Psoas muscle (tissue), 8 donors: ENCODE data around the gene TMEM74B. TPM values are rescaled to one million over a fixed set of nuclear protein-coding genes. Genes with fewer than 3 reads are reported as not detected.

Experiments
- ATAC-seq, 4 donors: fragments of 200-7000 bp; cut with Tn5 transposase; one replicate each; pipeline ENCODE4 v1.9.1; 2020; ENCODE audit warnings: moderate library complexity in 3 of 4, mild to moderate bottlenecking in 2 of 4
- DNase-seq, 2 donors: peaks; one replicate each; pipeline ENCODE4 v3.0.0-alpha.2; 2020
- H3K27ac ChIP-seq: fragments of 200-600 bp; one replicate; pipeline ENCODE4 v1.8.0; 2022
- H3K27me3 ChIP-seq, 3 donors: fragments of 200-600 bp in 1 of 3; one replicate each; pipeline versions ENCODE4 v1.6.1 to v1.8.0; 2013 to 2022; ENCODE audit warnings: low read length in 2 of 3, mild to moderate bottlenecking in 2 of 3, moderate library complexity in 1 of 3; ENCODE audit not compliant: insufficient read depth in 3 of 3
- H3K36me3 ChIP-seq, 2 donors: fragments of 200-600 bp in 1 of 2; one replicate each; pipeline versions ENCODE4 v1.6.1 to v1.8.0; 2013 to 2022; ENCODE audit warnings: low read depth in 1 of 2, mild to moderate bottlenecking in 1 of 2, moderate library complexity in 1 of 2; ENCODE audit not compliant: insufficient read depth in 1 of 2
- H3K4me1 ChIP-seq: fragments of 200-600 bp; one replicate; pipeline ENCODE4 v1.8.0; 2022
- H3K4me3 ChIP-seq: fragments of 200-600 bp; one replicate; pipeline ENCODE4 v1.8.0; 2022; ENCODE audit warnings: mild to moderate bottlenecking
- H3K9me3 ChIP-seq: fragments of 200-600 bp; one replicate; pipeline ENCODE4 v1.8.0; 2022
- WGBS, 3 donors: extraction: QIAGEN DNeasy Blood & Tissue Kit; methylation state at CpG; one replicate each; pipeline versions ENCODE4 v1.1.6 to v1.1.7; 2013; 5-methylcytosine and 5-hydroxymethylcytosine counted together
- intact Hi-C, 2 donors: fragments of 100-400 bp; cut with DNase I; formaldehyde crosslinking; loops; one replicate each; pipeline versions ENCODE4 v1.11.0 to v1.14.2; 2022
- polyA plus RNA-seq, 3 donors: library from polyadenylated mRNA; stranded (reverse); fragments of 200-250 nt; gene quantifications; one replicate each; pipeline ENCODE4 v1.2.3, GENCODE V29; 2013
- total RNA-seq, 4 donors: library from RNA; stranded (reverse); fragmentation: NEBNext Ultra II Directional in 2 of 4; extraction: Animal tissue kit (Norgen Biotek cat#: 25700) in 2 of 4; gene quantifications; one replicate each; pipeline versions ENCODE4 v1.2.1 to v1.2.4, GENCODE V29; 2021 to 2023
- TF ChIP-seq, protein P1 (sequence below): fragments of 200-600 bp; IDR thresholded peaks from one replicate; pipeline ENCODE4 v1.8.0; 2022; ENCODE audit warnings: antibody characterized with exemption
- donor health status: healthy with polysubstance abuse.
- donor health status: DM: no; HTN: no; CAD: no; lungs with moderate emphysema.
- donor health status: Bipolar disorder and iron deficiency.
- donor health status: healthy.
- donor health status: DM: yes; HTN: yes; CAD: no.
- donor health status: DM: no; HTN: no; CAD: no.
- donor health status: DM: no; HTN: no; CAD: no.
- donor health status: DM: yes; HTN: yes; CAD: no.

The TMEM74B gene
- total and polyA plus RNA-seq, 7 donors: 0.22 to 2.1 (median 0.67) TPM

DNA sequence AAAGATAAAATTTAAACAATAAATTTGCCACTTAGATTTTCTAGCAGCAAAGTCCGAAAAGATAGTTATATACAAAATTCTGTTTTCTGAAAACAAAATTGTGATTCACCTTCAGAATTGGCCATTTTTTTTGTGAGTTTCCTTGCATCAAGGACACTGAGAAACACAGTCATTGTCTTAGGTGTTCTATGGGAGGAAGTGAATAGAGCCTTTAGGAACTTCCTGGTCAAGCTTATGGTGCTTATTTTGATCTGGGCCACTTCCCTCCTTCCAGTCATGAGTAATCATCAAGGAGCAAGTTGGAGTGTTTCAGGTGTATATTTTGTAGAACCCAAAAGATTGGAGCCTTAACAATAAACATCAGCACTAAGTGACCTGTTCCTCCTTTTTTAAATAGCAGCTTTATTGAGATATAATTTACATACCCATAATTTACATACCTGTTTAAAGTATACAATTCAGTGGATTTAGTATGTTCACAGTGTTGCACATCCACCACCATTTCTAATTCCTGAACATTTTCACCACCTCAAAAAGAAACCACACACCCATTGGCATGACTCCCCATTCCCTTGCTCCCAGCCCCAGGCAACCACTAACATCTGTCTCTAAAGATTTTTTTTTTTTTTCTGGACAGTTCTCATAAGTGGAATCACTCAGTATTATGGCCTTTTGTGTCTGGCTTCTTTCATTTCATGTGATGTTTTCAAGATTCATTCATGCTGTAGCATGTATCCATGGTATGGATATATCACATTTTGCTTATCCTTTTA lies 17.6 kb downstream of the TMEM74B start:
- DNase-seq: no peak
- TF ChIP-seq, protein P1, sequence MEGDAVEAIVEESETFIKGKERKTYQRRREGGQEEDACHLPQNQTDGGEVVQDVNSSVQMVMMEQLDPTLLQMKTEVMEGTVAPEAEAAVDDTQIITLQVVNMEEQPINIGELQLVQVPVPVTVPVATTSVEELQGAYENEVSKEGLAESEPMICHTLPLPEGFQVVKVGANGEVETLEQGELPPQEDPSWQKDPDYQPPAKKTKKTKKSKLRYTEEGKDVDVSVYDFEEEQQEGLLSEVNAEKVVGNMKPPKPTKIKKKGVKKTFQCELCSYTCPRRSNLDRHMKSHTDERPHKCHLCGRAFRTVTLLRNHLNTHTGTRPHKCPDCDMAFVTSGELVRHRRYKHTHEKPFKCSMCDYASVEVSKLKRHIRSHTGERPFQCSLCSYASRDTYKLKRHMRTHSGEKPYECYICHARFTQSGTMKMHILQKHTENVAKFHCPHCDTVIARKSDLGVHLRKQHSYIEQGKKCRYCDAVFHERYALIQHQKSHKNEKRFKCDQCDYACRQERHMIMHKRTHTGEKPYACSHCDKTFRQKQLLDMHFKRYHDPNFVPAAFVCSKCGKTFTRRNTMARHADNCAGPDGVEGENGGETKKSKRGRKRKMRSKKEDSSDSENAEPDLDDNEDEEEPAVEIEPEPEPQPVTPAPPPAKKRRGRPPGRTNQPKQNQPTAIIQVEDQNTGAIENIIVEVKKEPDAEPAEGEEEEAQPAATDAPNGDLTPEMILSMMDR: no peak
- intact Hi-C loops: no loop called here
- Histone ChIP-seq H3K27ac (no peak overlapping the region), H3K9me3 (no peaks in the 10 kb centered on the region), H3K4me1 (no peaks in the 10 kb centered on the region), H3K27me3 (no peaks in the 10 kb centered on the region), H3K4me3 (no peak overlapping the region), H3K36me3 (peaks cover 23 to 100% of the 10 kb centered on the region in 2 donors)
- 91 to 94% (median 91%) methylated on average over 1 of the region's 1 CpG for WGBS, 3 donors
- ATAC-seq: no peak

DNA sequence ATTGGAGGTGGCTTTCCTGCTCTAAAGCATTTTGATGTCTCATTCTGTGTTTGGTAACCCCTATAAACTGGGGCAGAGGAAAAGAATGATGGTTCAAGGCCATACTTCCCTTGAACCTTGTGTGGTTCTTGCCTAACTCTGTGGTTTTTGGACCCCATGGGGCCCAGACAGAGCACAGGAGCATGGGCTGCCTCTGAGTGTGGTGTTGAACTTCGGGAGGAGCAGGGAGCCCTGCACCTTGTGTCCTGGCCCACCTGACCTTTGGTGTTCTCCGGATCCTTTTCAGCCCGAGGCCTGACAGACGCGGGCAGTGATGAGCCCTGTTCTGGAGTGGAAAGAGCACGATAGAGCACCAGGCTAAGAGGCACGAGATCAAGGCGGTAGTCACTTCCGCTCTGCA lies 18.8 kb downstream of the TMEM74B start:
- DNase-seq (no peak), ATAC-seq (no peak)
- TF ChIP-seq, protein P1: no peak
- WGBS, 3 donors: 96 to 97% (median 96%) methylated on average over 9 of the region's 9 CpGs
- no peak overlapping the region for H3K4me3 ChIP-seq
- peaks cover 19 to 99% of the 10 kb centered on the region in 2 donors for H3K36me3 ChIP-seq
- H3K9me3 ChIP-seq: no peaks in the 10 kb centered on the region
- no peak overlapping the region for H3K27ac ChIP-seq
- no peaks in the 10 kb centered on the region for H3K4me1 ChIP-seq
- no peaks in the 10 kb centered on the region for H3K27me3 ChIP-seq
- intact Hi-C loops: no loop called here

DNA sequence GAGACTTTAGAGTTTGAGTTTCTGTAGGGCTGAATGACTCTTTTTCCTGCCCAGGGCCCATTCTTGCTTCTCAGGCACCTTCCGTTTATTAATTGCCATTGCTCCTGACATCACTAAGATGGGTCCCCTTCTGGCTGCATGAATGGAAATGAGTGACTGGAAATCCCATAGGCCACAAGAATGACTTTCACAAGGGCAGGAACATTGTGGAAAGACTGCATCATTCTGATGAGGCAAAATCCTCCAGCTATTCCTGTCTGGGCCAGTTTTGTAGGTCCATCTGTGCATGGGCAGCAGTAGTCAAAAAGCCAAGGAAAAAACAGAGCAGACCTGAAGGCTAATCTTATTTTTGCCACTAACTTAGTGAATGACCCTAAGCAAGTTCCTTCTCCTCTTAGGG lies 19.3 kb downstream of the TMEM74B start:
- H3K4me1 ChIP-seq: no peaks in the 10 kb centered on the region
- no peaks in the 10 kb centered on the region for H3K9me3 ChIP-seq
- 89 to 96% (median 94%) methylated on average over 1 of the region's 1 CpG for WGBS, 3 donors
- no peak overlapping the region for H3K4me3 ChIP-seq
- ATAC-seq (no peak), DNase-seq (no peak)
- no peaks in the 10 kb centered on the region for H3K27me3 ChIP-seq
- intact Hi-C loops: no loop called here
- H3K27ac ChIP-seq: no peak overlapping the region
- TF ChIP-seq, protein P1: no peak
- H3K36me3 ChIP-seq: peaks cover 19 to 99% of the 10 kb centered on the region in 2 donors

DNA sequence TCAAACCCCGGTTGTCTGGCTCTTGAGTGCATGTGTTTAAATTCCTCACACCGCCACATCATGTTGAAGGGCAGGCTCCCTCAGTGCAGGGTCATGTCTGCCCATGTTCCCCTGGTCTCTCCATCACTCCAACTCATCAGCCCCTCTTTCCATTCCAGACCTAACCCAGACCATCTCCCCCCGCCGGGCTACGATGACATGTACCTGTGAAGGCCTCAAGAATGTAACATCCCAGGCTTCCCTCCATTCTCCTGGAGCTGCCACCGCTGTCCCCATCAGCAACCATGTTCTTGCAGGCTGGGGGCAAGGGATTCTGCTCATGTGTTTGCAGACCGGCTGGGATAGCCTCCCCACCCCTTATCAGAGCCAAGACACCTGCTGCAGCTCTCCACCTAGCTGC lies 19.9 kb downstream of the TMEM74B start:
- Histone ChIP-seq H3K9me3 (no peaks in the 10 kb centered on the region), H3K27me3 (no peaks in the 10 kb centered on the region), H3K4me3 (no peak overlapping the region), H3K36me3 (peaks cover 19 to 99% of the 10 kb centered on the region in 2 donors), H3K4me1 (no peaks in the 10 kb centered on the region), H3K27ac (no peak overlapping the region)
- intact Hi-C loops: no loop called here
- 94 to 98% (median 95%) methylated on average over 7 of the region's 7 CpGs for WGBS, 3 donors
- TF ChIP-seq, protein P1: no peak
- no peak for ATAC-seq
- no peak for DNase-seq

DNA sequence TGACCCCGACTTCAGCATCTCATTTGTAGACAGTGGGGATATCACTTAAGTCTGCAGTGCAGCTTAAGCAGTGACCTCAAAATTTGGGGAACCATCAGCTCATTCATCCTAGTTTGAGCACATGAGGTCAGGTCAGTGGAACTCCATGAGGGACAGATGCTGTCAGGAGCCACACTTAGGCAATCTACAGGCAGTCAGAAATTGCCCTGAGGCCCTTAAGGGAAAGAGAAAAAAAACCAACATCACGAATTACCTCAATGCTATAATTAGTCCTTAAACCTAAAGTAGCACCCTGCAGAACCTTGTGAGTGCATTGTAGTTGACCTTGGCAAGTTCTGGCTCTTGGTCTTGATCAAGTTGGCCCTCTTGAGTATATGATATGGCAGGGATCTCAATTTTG lies 21.1 kb downstream of the TMEM74B start:
- Histone ChIP-seq H3K27ac (no peak overlapping the region), H3K4me3 (no peak overlapping the region), H3K9me3 (no peaks in the 10 kb centered on the region), H3K27me3 (no peaks in the 10 kb centered on the region), H3K36me3 (peaks cover 14 to 94% of the 10 kb centered on the region in 2 donors), H3K4me1 (no peaks in the 10 kb centered on the region)
- no peak for DNase-seq
- intact Hi-C loops: no loop called here
- TF ChIP-seq, protein P1: no peak
- WGBS, 3 donors: 70 to 76% (median 72%) methylated on average over 2 of the region's 2 CpGs
- ATAC-seq: no peak
